ENCODE results near the gene NREP. TPM values are rescaled to one million over a fixed set of nuclear protein-coding genes. Genes with fewer than 3 reads are reported as not detected.

NREP gene
- total RNA-seq, 4 donors from 2014 or later = 6.0 to 42.0 (median 10.2) TPM

DNA sequence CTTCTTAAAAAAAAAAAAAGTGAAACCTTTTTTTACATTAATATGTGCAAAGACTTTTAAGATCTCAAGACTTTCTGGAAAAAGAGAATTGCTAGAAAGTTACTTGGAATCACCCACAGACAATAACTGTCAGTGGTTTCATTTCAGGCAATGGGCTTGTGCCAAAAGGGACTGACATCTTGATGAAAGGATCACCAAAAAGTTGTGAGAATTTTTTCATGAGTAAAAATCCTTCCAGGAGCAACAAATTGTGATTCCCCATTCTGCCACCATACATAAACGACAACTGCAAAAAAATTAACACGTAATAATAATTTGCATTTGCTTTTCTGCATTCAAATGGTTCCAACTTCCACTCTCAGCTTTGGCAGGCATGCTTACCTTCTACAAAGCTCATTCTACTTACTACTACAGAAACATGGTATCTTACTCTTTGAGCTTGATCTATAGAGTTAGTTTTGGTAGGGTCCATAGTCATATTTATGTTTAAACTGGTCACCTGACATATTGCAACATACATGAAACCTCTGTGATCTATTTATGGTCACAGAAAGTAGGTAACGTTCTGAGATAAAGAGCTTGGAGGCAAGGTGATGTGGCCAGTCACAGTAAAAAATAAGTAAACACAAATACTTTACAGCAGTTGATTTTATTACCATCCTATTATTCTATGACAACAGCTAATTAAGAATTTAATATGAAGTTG lies 3.0 kb downstream of the NREP start:
- Histone ChIP-seq H3K27me3 (no peaks in the 10 kb centered on the region), H3K4me1 (peaks cover 0 to 22% (median 16%) of the 10 kb centered on the region in 4 donors), H3K27ac (no peak overlapping the region), H3K9me3 (no peaks in the 10 kb centered on the region), H3K36me3 (no peaks in the 10 kb centered on the region), H3K4me3 (no peak overlapping the region)
- intact Hi-C loops (cut with DNase I; ENCODE audit: low total_unique reads) (no loop called here), in situ Hi-C loops (cut with MboI; ENCODE audit: low pct_ligation_motif_present in 1 of 4, low pct_unique_long_range_greater_than_20kb in 1 of 4, low sequenced_read_pairs in 3 of 4) (no loop called here)
- no peak for DNase-seq
- no peak for TF ChIP-seq POLR2AphosphoS5 (IDR thresholded peaks at IDR 0.05)
- TF ChIP-seq, protein P1, sequence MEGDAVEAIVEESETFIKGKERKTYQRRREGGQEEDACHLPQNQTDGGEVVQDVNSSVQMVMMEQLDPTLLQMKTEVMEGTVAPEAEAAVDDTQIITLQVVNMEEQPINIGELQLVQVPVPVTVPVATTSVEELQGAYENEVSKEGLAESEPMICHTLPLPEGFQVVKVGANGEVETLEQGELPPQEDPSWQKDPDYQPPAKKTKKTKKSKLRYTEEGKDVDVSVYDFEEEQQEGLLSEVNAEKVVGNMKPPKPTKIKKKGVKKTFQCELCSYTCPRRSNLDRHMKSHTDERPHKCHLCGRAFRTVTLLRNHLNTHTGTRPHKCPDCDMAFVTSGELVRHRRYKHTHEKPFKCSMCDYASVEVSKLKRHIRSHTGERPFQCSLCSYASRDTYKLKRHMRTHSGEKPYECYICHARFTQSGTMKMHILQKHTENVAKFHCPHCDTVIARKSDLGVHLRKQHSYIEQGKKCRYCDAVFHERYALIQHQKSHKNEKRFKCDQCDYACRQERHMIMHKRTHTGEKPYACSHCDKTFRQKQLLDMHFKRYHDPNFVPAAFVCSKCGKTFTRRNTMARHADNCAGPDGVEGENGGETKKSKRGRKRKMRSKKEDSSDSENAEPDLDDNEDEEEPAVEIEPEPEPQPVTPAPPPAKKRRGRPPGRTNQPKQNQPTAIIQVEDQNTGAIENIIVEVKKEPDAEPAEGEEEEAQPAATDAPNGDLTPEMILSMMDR (IDR thresholded peaks at IDR 0.05) = no peak
- TF ChIP-seq POLR2A (IDR thresholded peaks at IDR 0.05) = no peak
- TF ChIP-seq EP300 (IDR thresholded peaks at IDR 0.05; ENCODE audit: low read depth) = no peak
- 70 to 73% methylated on average over 2 to 3 of the region's 3 CpGs for WGBS, 2 donors (ENCODE audit: low coverage in 1 of 2)

DNA sequence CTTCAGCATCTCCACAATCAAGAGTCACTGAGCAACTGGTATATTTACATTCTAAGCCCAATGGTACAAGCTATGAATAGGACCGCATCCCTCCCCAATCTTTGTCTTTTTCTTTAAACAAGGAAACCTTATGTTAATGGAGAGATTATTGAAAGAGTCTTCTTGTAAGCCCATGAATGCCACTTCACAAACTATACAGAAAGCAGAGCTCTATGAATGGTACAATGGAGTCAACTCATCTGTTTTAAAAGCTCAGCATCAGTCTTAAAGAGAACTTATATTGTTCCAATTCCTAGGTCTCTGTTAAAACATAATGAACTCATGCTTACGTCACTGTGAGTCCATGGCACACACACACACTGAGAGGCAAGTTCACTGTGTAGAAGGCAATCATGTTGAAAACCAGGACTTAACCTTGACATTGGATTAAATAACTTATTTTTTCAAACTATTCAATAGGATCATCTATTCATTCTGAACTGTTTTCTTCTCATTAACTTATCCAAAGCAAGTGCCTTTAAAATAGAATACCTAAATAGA lies 4.5 kb downstream of the NREP start:
- no peak overlapping the region for H3K4me3 ChIP-seq
- no peaks in the 10 kb centered on the region for H3K27me3 ChIP-seq
- TF ChIP-seq, protein P1 (IDR thresholded peaks at IDR 0.05) = no peak
- no peak for TF ChIP-seq EP300 (IDR thresholded peaks at IDR 0.05; ENCODE audit: low read depth)
- TF ChIP-seq POLR2A (IDR thresholded peaks at IDR 0.05) = no peak
- no peak for TF ChIP-seq POLR2AphosphoS5 (IDR thresholded peaks at IDR 0.05)
- H3K36me3 ChIP-seq = no peaks in the 10 kb centered on the region
- no peaks in the 10 kb centered on the region for H3K9me3 ChIP-seq
- DNase-seq = no peak
- WGBS, 2 donors (ENCODE audit: low coverage in 1 of 2) = 89 to 90% methylated on average over 2 of the region's 2 CpGs
- intact Hi-C loops (cut with DNase I; ENCODE audit: low total_unique reads) = no loop called here
- in situ Hi-C loops (cut with MboI; ENCODE audit: low pct_ligation_motif_present in 1 of 4, low pct_unique_long_range_greater_than_20kb in 1 of 4, low sequenced_read_pairs in 3 of 4) = no loop called here
- H3K27ac ChIP-seq = no peak overlapping the region
- H3K4me1 ChIP-seq = peaks cover 0 to 20% (median 9%) of the 10 kb centered on the region in 4 donors

DNA sequence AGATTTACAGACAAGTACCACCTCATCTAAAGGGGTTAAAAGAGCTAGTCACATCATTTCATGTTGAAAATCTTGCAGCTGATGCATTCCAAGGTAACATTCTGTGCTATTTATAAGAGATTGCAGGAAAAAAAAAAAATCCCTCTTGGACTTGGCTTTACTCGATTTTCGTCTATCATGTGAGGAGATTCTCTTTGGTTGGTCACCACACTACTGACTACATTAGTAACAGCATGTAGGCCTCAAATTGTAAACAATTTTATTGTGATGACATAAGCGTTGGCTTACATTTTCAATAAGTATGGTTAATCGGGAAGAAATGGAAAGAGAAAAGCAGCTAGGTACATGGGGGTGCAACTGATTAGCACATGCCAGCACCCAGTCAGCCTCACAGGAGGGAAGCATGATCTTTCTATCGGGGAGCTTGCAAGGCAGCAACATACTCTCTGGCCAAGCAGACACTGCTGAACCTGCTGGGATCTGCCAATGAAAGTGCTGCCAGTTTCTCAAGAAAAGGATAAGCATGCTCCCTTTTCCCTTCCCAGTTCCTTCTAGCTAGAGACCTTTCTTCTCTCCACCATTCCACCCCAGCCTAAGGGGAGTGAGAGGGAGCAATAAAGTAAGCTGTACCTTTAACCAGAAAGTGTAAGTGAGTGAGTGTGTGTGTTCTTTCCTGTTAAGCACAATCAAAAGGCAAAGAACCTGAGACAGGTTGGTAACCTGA lies 7.5 kb downstream of the NREP start:
- no peak for DNase-seq
- Histone ChIP-seq H3K27me3 (no peaks in the 10 kb centered on the region), H3K36me3 (no peaks in the 10 kb centered on the region), H3K27ac (no peak overlapping the region), H3K4me3 (no peak overlapping the region), H3K9me3 (no peaks in the 10 kb centered on the region), H3K4me1 (peaks cover under 1 to 4% (median 3%) of the 10 kb centered on the region in 4 donors)
- 80 to 81% methylated on average over 4 to 5 of the region's 5 CpGs for WGBS, 2 donors (ENCODE audit: low coverage in 1 of 2)
- TF ChIP-seq, protein P1 (IDR thresholded peaks at IDR 0.05) = no peak
- TF ChIP-seq POLR2AphosphoS5 (IDR thresholded peaks at IDR 0.05) (no peak), EP300 (IDR thresholded peaks at IDR 0.05; ENCODE audit: low read depth) (no peak), POLR2A (IDR thresholded peaks at IDR 0.05) (no peak)
- in situ Hi-C loops (cut with MboI; ENCODE audit: low pct_ligation_motif_present in 1 of 4, low pct_unique_long_range_greater_than_20kb in 1 of 4, low sequenced_read_pairs in 3 of 4) (no loop called here), intact Hi-C loops (cut with DNase I; ENCODE audit: low total_unique reads) (no loop called here)

DNA sequence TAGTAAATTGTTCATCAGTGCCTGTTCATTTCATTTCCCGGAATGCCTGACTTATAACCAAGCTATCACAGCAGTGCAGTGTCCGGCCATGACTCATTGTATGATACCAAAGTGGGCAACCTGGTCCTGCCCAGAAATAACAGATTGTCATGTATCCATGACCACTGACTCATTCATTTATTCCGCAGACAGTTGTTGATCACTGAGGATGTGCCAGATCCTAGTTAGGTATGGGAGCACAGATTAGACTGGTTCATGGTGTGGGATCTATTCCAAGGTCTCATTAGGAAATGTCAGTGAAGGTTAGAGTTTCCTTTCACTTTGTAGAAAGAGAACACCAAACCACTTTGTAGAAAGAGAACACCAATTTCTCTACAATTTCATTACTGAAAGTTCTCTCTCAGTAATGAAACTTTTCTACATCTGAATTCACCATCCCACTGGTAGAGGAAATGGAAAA lies 8.7 kb downstream of the NREP start:
- peaks cover 4 to 11% (median 9%) of the 10 kb centered on the region in 4 donors for H3K4me1 ChIP-seq
- intact Hi-C loops (cut with DNase I; ENCODE audit: low total_unique reads) (no loop called here), in situ Hi-C loops (cut with MboI; ENCODE audit: low pct_ligation_motif_present in 1 of 4, low pct_unique_long_range_greater_than_20kb in 1 of 4, low sequenced_read_pairs in 3 of 4) (no loop called here)
- no peak for DNase-seq
- H3K27me3 ChIP-seq = no peaks in the 10 kb centered on the region
- H3K9me3 ChIP-seq = no peaks in the 10 kb centered on the region
- WGBS, 2 donors (ENCODE audit: low coverage in 1 of 2) = 60 to 74% methylated on average over 1 to 3 of the region's 3 CpGs
- TF ChIP-seq POLR2AphosphoS5 (IDR thresholded peaks at IDR 0.05) (no peak), EP300 (IDR thresholded peaks at IDR 0.05; ENCODE audit: low read depth) (no peak), POLR2A (IDR thresholded peaks at IDR 0.05) (no peak)
- TF ChIP-seq, protein P1 (IDR thresholded peaks at IDR 0.05) = no peak
- H3K27ac ChIP-seq = peak overlapping the region in 2 of 4 donors; percentile 4 to 29
- no peak overlapping the region for H3K4me3 ChIP-seq
- H3K36me3 ChIP-seq = no peaks in the 10 kb centered on the region
